Stimulated activated CD4-positive, alpha-beta T cell treated with anti-CD3 and anti-CD28 coated beads, Interleukin-15, amount 100 ng/mL, for 48 hours (primary cell): ENCODE results near the gene TINCR.
A peak's percentile ranks its signal among the peaks of the same experiment; 100 is the strongest.
"Not testable (repeated sequence)": the region's sequence is repeated elsewhere in the genome, so short reads cannot be mapped to it uniquely, and the experiment has no call there.

Experiments used
- DNase-seq, 2 donors: peaks; one replicate each; pipeline ENCODE4 v3.0.0-alpha.2; 2020; ENCODE audit warnings: low read depth in 2 of 2

The TINCR gene

GRCh38 chr19:5559804-5560133, 8.0 kb downstream of the TINCR start:
- no peak for DNase-seq

- DNase-seq, result no peak
These were observed 9.6 kb downstream of the TINCR start for GRCh38 chr19:5558101-5558621.

GRCh38 chr19:5557691-5558090, 10.1 kb downstream of the TINCR start:
- no peak for DNase-seq

- DNase-seq, result no peak
These were observed 12.9 kb downstream of the TINCR start for GRCh38 chr19:5554828-5555227.

- no peak for DNase-seq
These were observed 13.9 kb downstream of the TINCR start for GRCh38 chr19:5553892-5554291.

- DNase-seq, result no peak
These were observed 19.9 kb downstream of the TINCR start for GRCh38 chr19:5547881-5548280.

GRCh38 chr19:5545984-5546383, 21.8 kb downstream of the TINCR start:
- no peak for DNase-seq

- DNase-seq, result no peak
These were observed 22.7 kb downstream of the TINCR start for GRCh38 chr19:5545051-5545450.

- no peak for DNase-seq
These were observed 25.1 kb downstream of the TINCR start for GRCh38 chr19:5542665-5543064.

- no peak for DNase-seq
These were observed 26.3 kb downstream of the TINCR start for GRCh38 chr19:5541456-5541855.

GRCh38 chr19:5540208-5540607, 27.5 kb downstream of the TINCR start:
- DNase-seq, result no peak

GRCh38 chr19:5537870-5538269, 29.9 kb downstream of the TINCR start:
- DNase-seq, result no peak

GRCh38 chr19:5536982-5537579, 30.7 kb downstream of the TINCR start:
- DNase-seq, result not testable (repeated sequence)

- DNase-seq, result no peak
These were observed 31.3 kb downstream of the TINCR start for GRCh38 chr19:5536337-5536894.

GRCh38 chr19:5534787-5535586, 32.8 kb downstream of the TINCR start:
- DNase-seq, result peak in 1 of 2 donors; percentile 14

- no peak for DNase-seq
These were observed 34.5 kb downstream of the TINCR start for GRCh38 chr19:5533257-5533656.

- no peak for DNase-seq
These were observed 37.1 kb downstream of the TINCR start for GRCh38 chr19:5530701-5531100.

GRCh38 chr19:5526691-5527090, 41.1 kb downstream of the TINCR start:
- no peak for DNase-seq

- no peak for DNase-seq
These were observed 43.7 kb downstream of the TINCR start for GRCh38 chr19:5524081-5524480.

- DNase-seq, result no peak
These were observed 45.6 kb downstream of the TINCR start for GRCh38 chr19:5522106-5522505.

GRCh38 chr19:5520501-5520900, 47.3 kb downstream of the TINCR start:
- no peak for DNase-seq

- no peak for DNase-seq
These were observed 48.7 kb downstream of the TINCR start for GRCh38 chr19:5519076-5519475.

- no peak for DNase-seq
These were observed 52.0 kb downstream of the TINCR start for GRCh38 chr19:5515737-5516136.
